Keratinocyte (primary cell): ENCODE results near the gene P4HTM. TPM values are rescaled to one million over a fixed set of nuclear protein-coding genes. Genes with fewer than 3 reads are reported as not detected.

Experiments
- DNase-seq: peaks from one replicate; pipeline ENCODE4 v3.0.0-alpha.2; 2011; ENCODE audit warnings: low read depth, missing footprints, low spot score
- FAIRE-seq: peaks from 2 replicates; lab custom pipeline; 2011; peaks lifted over from hg19 to GRCh38; lab: Jason Lieb, UNC
- H2AFZ ChIP-seq: 2 replicates; pipeline ENCODE4 v1.6.0; 2012; ENCODE audit warnings: low read length, control low read depth, inconsistent platforms; ENCODE audit not compliant: control insufficient read depth
- H3K27ac ChIP-seq: 2 replicates; pipeline ENCODE4 v1.5.1; 2011; ENCODE audit warnings: low read length; ENCODE audit not compliant: control insufficient read depth, insufficient read depth
- H3K27me3 ChIP-seq: 3 replicates; pipeline ENCODE4 v1.6.0; 2011; ENCODE audit warnings: low read length; ENCODE audit not compliant: control insufficient read depth, insufficient read depth; ENCODE audit errors: extremely low read depth
- H3K36me3 ChIP-seq, 2 experiments: 2 replicates in 1 of 2; 3 replicates in 1 of 2; pipeline ENCODE4 v1.5.1; 2011; ENCODE audit warnings: low read length in 2 of 2, mild to moderate bottlenecking in 1 of 2; ENCODE audit not compliant: control insufficient read depth in 2 of 2, insufficient read depth in 2 of 2; ENCODE audit errors: extremely low read depth in 1 of 2
- H3K4me1 ChIP-seq: 3 replicates; pipeline ENCODE4 v1.5.1; 2011; ENCODE audit warnings: low read length; ENCODE audit not compliant: control insufficient read depth, insufficient read depth; ENCODE audit errors: extremely low read depth
- H3K4me2 ChIP-seq: 3 replicates; pipeline ENCODE4 v1.6.0; 2011; ENCODE audit warnings: low read depth, low read length; ENCODE audit not compliant: control insufficient read depth, insufficient read depth; ENCODE audit errors: extremely low read depth
- H3K4me3 ChIP-seq, 3 experiments: fragments of 200-600 bp in 1 of 3; sonication (generic) in 1 of 3; 2 replicates in 2 of 3; 3 replicates in 1 of 3; pipeline ENCODE4 v1.5.1; 2011 to 2016; ENCODE audit warnings: low read length in 3 of 3, mild to moderate bottlenecking in 3 of 3, control low read depth in 2 of 3, inconsistent platforms in 1 of 3, low read depth in 1 of 3, mixed read lengths in 1 of 3, mixed run types in 1 of 3, moderate library complexity in 1 of 3; ENCODE audit not compliant: control insufficient read depth in 2 of 3, insufficient read depth in 2 of 3; ENCODE audit errors: extremely low read depth in 1 of 3
- H3K79me2 ChIP-seq: 2 replicates; pipeline ENCODE4 v1.6.0; 2012; ENCODE audit warnings: low read length; ENCODE audit not compliant: control insufficient read depth, insufficient read depth
- H3K9ac ChIP-seq: 3 replicates; pipeline ENCODE4 v1.6.0; 2011; ENCODE audit warnings: low read length; ENCODE audit not compliant: control insufficient read depth, insufficient read depth; ENCODE audit errors: extremely low read depth
- H3K9me1 ChIP-seq: 3 replicates; pipeline ENCODE4 v1.6.0; 2011; ENCODE audit warnings: low read length; ENCODE audit not compliant: control insufficient read depth, insufficient read depth; ENCODE audit errors: extremely low read depth
- H3K9me3 ChIP-seq: 2 replicates; pipeline ENCODE4 v1.5.1; 2012; ENCODE audit warnings: low read depth, low read length; ENCODE audit not compliant: control insufficient read depth
- H4K20me1 ChIP-seq: 3 replicates; pipeline ENCODE4 v1.6.0; 2011; ENCODE audit warnings: low read length; ENCODE audit not compliant: control insufficient read depth, insufficient read depth; ENCODE audit errors: extremely low read depth
- EZH2 ChIP-seq: IDR thresholded peaks from one replicate; pipeline ENCODE4 v1.6.1; 2012; ENCODE audit warnings: inconsistent platforms, mild to moderate bottlenecking, low read length, moderate library complexity
- dilution Hi-C: fragments of 300-500 bp; cut with MboI; formaldehyde crosslinking; loops from one replicate; pipeline ENCODE4 v1.7.0; 2020; ENCODE audit warnings: low sequenced_read_pairs; ENCODE audit not compliant: extremely low pct_ligation_motif_present
- polyA plus RNA-seq, 5 experiments: library from polyadenylated mRNA; depleted of rRNA in 3 of 5; stranded (reverse) in 3 of 5; stranded (forward) in 1 of 5; unstranded in 1 of 5; fragments of >200 nt; gene quantifications; 1 replicate in 1 of 5; 2 replicates in 3 of 5; 3 replicates in 1 of 5; pipeline versions ENCODE4 v1.2.1 to v1.2.3, GENCODE V29; 2011 to 2012; ENCODE audit warnings: missing spikeins in 2 of 5, low read depth in 1 of 5, low replicate concordance in 1 of 5
- TF ChIP-seq, protein P1 (sequence below), 3 experiments: IDR thresholded peaks in 1 of 3; conservative IDR thresholded peaks in 1 of 3; optimal IDR thresholded peaks in 1 of 3; 2 replicates in 2 of 3; 3 replicates in 1 of 3; pipeline versions ENCODE3 to v1.5.1; 2011; ENCODE audit warnings: low read length in 3 of 3, mild to moderate bottlenecking in 3 of 3, moderate library complexity in 2 of 3, control low read depth in 1 of 3, inconsistent platforms in 1 of 3; ENCODE audit not compliant: insufficient read depth in 2 of 3; ENCODE audit errors: extremely low read depth in 1 of 3

The P4HTM gene
- polyA plus RNA-seq, 1 donor (not counting 4 experiments of a cell fraction or from before 2014, with no cell fraction given): 0.93 TPM

DNA sequence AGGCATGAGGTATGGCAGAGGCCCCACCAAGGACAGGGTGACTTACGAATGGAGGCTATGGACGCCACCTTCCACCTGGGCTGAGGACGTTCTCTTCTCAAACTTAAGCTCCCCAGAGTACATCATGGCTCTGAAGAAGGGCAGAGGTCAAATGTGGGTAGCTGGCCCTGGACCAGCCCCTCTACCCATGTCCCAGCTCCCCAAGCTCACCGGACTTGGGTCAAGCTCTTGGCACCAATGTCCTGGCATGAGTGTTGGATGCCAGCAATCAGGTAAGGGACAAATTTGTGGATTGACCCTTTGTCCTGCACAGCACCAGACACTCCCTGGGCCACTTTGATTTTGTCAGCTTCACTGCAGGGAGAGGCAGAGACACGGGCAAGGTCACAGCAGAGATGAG, 34.4 kb downstream of the P4HTM start:
- peaks cover 38% of the 10 kb centered on the region for H3K4me1 ChIP-seq
- no peak for TF ChIP-seq EZH2
- TF ChIP-seq, protein P1, sequence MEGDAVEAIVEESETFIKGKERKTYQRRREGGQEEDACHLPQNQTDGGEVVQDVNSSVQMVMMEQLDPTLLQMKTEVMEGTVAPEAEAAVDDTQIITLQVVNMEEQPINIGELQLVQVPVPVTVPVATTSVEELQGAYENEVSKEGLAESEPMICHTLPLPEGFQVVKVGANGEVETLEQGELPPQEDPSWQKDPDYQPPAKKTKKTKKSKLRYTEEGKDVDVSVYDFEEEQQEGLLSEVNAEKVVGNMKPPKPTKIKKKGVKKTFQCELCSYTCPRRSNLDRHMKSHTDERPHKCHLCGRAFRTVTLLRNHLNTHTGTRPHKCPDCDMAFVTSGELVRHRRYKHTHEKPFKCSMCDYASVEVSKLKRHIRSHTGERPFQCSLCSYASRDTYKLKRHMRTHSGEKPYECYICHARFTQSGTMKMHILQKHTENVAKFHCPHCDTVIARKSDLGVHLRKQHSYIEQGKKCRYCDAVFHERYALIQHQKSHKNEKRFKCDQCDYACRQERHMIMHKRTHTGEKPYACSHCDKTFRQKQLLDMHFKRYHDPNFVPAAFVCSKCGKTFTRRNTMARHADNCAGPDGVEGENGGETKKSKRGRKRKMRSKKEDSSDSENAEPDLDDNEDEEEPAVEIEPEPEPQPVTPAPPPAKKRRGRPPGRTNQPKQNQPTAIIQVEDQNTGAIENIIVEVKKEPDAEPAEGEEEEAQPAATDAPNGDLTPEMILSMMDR (optimal IDR thresholded peaks at IDR 0.05 in 1 of 3, IDR thresholded peaks at IDR 0.05 in 1 of 3, conservative IDR thresholded peaks at IDR 0.05 in 1 of 3; ENCODE audit: extremely low read depth in 1 of 3, insufficient read depth in 2 of 3, low read length in 3 of 3): no peak
- H3K9me3 ChIP-seq: no peaks in the 10 kb centered on the region
- H3K9me1 ChIP-seq: peaks cover 3% of the 10 kb centered on the region
- FAIRE-seq: no peak
- peaks cover 81% of the 10 kb centered on the region for H3K79me2 ChIP-seq
- no peaks in the 10 kb centered on the region for H3K27me3 ChIP-seq
- dilution Hi-C loops: no loop called here
- H2AFZ ChIP-seq: no peak overlapping the region
- peaks cover 4% of the 10 kb centered on the region for H4K20me1 ChIP-seq
- DNase-seq: no peak
- no peak overlapping the region for H3K4me2 ChIP-seq
- no peak overlapping the region for H3K27ac ChIP-seq
- no peak overlapping the region for H3K4me3 ChIP-seq
- no peak overlapping the region for H3K9ac ChIP-seq
- H3K36me3 ChIP-seq: peaks cover 29 to 52% of the 10 kb centered on the region in 2 experiments

DNA sequence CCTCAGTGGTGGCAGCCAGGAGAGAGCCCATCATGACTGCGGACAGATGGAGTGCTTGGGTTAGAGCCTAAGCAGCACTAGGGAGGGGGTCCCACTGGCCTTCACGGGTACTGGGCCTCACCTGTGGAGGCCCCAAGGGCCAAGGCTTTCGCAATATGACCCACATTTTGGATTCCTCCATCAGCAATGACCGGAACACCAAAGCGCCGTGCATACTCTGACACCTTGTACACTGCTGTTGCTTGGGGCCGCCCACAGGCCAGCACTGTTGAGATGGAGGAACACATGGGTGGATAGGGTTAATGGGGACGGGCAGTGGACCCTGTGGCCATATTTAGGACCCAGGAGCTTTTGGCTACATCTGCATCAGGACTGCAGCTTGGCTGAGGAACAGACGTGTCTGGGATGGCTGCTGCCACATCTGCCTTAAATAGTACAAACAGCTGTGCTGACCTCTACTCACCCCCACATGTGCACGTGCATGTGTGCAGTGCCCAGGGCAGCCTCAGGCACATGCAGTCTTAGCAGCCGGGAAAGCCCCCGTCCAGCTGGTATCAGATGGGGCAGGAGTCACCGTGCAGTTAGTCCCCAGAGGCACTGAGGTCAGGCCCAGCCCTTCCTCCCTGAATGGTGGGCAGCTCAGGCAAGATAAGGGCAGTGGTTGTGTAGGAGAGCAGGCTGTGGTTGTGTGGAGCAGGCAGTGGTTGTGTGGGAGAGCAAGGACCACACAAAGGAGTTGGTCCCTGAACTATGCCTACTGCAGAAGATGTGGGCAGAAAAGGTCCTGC, 35.2 kb downstream of the P4HTM start:
- no peak for DNase-seq
- peaks cover 3% of the 10 kb centered on the region for H3K9me1 ChIP-seq
- H2AFZ ChIP-seq: no peak overlapping the region
- no peak overlapping the region for H3K27ac ChIP-seq
- TF ChIP-seq, protein P1 (optimal IDR thresholded peaks at IDR 0.05 in 1 of 3, IDR thresholded peaks at IDR 0.05 in 1 of 3, conservative IDR thresholded peaks at IDR 0.05 in 1 of 3; ENCODE audit: extremely low read depth in 1 of 3, insufficient read depth in 2 of 3, low read length in 3 of 3): no peak
- TF ChIP-seq EZH2: no peak
- H3K79me2 ChIP-seq: peaks cover 74% of the 10 kb centered on the region
- H3K4me3 ChIP-seq: no peak overlapping the region
- no peaks in the 10 kb centered on the region for H3K9me3 ChIP-seq
- no peak for FAIRE-seq
- H3K9ac ChIP-seq: no peak overlapping the region
- H3K4me2 ChIP-seq: no peak overlapping the region
- no peaks in the 10 kb centered on the region for H3K27me3 ChIP-seq
- H3K4me1 ChIP-seq: peaks cover 31% of the 10 kb centered on the region
- H4K20me1 ChIP-seq: peaks cover 4% of the 10 kb centered on the region
- dilution Hi-C loops: no loop called here
- H3K36me3 ChIP-seq: peaks cover 29 to 52% of the 10 kb centered on the region in 2 experiments
